Fibroblast of upper back skin (primary cell): ENCODE results near the gene INO80B.
"Not testable (repeated sequence)": the region's sequence is repeated elsewhere in the genome, so short reads cannot be mapped to it uniquely, and the experiment has no call there.

Source experiments
- DNase-seq: peaks from one replicate; pipeline ENCODE4 v3.0.0-alpha.2; 2013

Gene INO80B

DNA sequence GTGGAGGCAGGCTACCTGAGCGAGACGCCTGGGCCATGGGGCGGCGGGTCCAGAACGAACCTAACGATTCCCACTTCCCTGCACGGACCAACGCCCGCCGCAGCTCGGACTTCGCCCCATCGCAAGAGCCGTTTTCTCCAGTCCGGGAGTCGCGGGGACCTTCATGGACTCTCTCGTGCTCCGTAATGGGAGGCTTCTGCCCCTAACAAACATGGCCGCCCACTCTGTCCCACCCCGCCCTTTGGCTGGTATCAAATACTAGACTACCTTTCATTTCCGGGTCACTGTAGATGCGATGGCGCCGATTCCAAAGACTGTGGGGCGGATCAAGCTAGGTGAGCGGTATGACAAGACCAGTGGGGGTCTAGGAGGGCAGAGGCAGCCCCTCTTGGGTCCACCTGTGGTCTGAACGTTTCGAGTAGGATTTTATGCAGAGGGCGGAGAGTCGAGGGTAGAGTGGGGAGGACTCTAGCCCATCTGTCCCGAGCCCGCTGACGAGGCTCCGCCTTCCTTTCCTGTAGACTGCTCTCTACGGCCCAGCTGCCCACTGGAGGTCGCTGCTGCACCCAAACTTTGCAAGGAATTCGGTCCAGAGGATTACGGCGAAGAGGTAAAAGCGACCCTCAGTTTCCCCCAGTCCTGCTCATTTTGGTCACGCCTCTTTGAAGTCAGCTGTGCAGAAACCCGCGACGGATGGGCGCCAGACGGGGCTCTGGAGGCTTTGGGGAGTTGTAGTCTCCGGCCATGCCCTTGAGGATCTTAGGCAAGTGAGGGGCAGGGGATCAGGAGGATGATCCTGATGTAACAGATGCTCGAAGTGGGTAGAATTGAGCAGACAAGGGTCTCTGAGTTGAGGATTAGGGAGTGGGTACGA, 28.2 kb downstream of the INO80B start, which contains the start of the genes CCDC142 and TTC31:
TSS of gene CCDC142 (minus strand) at position 198 of the 874 bp plus-strand sequence. CDS start at position 37, 161 bp downstream.
TSS of gene TTC31 (plus strand) at position 281 of the 874 bp plus-strand sequence. CDS start at position 296, 15 bp downstream.
- peak; percentile 94 for DNase-seq

DNA sequence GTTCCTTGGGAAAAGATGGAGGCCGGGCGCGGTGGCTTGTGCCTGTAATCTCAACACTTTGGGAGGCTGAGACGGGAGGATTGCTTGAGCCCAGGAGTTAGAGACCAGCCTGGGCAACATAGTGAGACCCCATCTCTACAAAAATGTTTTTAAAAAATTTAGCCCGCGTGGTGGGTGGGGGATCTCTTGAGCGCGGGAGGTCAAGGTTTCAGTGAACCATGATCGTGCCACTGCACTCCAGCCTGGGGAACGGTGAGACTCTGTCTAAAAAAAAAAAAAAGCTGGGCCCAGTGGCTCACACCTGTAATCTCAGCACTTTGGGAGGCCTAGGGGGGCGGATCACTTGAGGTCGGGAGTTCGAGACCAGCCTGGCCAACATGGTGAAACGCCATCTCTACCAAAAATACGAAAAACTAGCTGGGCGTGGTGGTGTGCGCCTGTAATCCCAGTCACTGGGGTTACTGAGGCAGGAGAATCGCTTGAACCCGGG, 28.8 kb downstream of the INO80B start:
- not testable (repeated sequence) for DNase-seq

DNA sequence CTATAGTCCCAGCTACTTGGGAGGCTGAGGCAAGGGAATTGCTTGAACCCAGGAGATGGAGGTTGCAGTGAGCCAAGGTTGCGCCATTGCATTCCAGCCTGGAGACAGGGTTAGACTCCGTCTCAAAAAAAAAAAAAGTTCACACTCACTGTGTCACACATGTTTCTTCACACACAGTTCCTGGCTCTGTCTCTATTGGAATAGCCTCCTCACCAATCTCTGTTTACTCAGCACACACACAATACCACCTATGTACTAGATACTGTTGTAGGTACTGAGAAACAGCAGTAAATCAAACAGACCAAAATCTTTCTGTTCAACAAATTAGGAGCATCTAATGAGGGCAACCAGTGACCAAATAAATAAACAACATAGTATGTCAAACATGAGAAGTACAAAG, 31.3 kb downstream of the INO80B start:
- DNase-seq = no peak

DNA sequence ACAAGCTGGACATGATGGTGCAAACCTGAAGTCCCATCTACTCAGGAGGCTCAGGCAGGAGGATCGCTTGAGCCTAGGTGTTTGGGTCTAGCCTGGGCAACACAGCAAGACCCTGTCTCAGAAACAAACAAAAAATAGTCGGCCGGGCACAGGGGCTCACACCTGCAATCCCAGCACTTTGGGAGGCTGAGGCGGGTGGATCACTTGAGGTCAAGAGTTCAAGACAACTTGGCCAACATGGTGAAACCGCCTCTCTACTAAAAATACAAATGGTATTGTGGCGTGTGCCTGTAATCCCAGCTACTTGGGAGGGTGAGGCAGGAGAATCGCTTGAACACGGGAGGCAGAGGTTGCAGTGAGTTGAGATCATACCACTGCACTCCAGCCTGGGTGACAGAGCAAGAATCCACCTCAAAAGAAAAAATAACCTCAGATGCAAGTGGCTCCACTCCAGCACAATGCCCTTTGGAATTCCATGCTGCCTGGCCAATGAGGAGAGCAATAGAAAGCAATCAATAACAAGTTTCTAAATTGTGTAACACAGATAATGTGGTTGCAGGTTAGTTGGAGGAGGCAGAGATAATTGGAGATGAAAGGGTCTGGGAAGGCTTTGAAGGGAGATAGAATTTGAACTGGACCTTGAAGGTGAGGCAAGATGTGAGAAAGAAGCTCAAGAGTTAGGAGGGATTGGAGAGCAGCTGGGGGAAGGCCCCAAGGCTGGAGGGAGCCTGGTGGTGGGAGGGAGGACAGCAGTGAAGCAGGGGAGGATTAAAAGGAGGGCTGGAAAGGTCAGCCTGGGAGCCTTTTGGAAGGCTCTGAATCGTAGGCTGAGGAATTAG, 34.0 kb downstream of the INO80B start:
- DNase-seq = no peak

DNA sequence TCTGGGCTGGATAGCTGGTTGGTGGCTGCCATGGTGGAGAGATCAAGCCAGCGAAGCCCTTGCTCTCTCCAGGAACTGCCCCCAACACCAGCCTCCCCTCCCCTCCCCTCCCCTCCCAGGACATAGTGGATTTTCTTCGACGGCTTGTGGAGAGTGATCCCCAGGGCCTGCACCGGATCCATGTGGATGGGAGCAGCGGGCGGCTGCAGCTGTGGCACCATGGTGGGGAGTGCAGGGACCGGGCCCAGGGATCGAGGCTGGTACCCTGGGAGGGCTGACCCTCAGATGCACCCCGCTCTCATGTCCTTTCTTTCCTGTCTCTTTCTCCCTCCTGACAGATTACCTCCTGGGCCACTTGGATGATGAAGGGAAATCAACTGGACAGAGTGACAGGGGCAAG, 35.0 kb downstream of the INO80B start:
- DNase-seq = no peak

DNA sequence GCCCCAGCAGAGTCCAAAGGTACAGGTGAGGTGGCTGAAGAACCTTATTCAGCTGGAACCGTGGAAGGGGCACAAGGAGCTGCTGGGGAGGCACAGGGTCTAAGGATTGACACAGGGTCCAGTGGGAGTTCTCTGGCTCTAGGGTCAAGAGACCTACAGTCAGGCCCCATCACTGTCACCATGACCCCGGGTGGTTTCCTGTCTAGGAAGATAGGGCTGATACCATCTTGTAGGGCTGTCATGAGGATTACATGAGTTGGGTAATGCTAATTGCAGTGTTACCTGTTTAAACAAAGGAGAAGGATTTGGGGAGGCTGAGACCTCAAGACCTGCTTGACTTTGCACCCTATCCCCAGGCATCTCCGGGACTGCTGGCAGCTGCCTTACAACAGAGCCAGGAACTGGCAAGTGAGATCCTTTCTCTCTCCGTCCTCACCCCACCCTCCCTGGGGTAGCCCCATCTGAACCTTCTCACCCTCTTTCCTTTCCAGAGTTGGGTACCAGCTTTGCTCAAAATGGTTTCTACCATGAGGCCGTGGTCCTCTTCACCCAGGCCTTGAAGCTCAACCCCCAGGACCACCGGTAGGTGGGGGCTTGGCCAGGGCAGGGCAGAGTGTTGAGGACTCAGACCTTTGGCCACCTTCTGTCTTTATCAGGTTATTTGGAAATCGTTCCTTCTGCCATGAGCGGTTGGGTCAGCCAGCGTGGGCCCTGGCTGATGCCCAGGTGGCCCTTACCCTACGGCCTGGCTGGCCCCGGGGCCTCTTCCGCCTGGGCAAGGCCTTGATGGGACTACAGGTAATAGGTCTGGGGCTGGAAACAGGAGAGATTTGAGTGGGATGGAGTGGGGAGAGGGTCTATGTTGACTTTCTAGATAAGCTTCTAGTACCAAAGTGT, 37.0 kb downstream of the INO80B start:
- no peak for DNase-seq

DNA sequence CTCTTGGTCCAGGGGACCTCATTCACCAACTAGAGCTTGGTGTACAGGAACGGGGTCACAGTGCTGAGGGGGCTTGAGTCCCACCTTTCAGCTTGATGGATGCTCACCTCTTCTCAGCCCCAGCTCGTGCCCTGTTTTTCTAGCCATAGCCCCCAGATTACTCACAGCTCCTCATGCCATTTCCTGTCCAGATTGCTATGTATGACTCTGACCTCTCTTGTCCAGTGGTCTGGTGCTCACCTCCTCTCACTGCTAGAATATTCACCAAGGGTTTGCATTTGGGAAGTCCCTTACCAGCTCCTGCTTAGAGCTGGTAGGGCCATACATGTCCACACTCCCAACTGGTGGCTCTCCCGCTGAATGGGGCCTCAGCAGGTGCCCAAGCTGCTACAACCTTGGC, 38.7 kb downstream of the INO80B start:
- DNase-seq = no peak

DNA sequence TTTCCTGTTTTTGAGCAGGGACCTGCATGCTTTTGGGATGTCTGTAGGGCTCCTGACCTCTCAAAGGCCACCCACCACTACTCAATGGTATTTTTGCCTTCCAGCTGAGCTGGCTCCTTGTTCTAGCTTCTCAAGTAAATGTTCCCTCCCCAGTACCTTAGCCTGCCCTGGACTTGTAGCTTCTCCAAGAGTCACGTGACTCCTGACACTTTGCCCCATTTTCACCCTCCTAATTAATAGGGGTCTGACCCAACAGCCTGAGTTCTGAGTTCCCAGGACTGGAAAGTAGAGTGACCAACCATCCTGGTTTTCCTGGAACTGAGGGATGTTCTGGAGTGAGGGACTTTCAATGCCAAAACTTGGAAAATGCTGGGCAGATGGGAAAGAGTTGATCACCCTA, 40.6 kb downstream of the INO80B start:
- DNase-seq = no peak

DNA sequence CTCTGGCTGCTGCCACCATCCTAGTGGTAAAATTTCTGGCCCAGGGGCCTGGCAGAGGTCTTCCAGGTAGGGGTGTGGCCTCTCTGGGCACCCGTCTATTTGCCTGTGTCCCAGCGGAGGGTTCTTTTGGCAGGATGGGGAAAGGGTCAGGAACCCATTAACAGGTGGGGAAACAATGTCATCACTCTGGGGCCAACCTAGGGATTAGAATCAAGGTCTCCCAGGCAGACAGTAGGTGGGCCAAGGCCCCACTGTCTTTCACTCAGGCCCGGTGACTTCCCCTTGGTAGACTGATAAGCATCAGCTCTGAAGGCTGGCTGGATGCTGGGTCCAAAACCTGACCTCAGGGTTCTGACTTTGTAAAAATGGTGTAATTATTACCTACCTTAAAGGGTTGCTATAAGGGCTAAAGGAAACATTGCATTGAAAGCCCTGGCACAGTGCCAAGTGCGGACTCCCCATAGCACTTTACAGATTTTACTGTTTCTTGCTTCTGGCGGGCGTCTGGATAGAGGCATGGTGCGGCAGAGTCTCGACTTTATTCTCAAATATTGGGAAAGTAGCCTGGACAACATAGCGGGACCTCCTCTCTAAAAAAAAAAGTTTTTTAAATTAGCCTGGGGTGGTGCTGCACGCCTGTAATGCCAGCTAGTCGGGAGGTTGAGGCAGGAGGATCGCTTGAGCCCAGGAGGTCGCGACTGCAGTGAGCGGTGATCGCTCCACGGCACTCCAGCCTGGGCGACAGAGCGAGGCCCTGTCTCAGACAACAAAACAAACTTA, 42.3 kb downstream of the INO80B start:
- DNase-seq = no peak

DNA sequence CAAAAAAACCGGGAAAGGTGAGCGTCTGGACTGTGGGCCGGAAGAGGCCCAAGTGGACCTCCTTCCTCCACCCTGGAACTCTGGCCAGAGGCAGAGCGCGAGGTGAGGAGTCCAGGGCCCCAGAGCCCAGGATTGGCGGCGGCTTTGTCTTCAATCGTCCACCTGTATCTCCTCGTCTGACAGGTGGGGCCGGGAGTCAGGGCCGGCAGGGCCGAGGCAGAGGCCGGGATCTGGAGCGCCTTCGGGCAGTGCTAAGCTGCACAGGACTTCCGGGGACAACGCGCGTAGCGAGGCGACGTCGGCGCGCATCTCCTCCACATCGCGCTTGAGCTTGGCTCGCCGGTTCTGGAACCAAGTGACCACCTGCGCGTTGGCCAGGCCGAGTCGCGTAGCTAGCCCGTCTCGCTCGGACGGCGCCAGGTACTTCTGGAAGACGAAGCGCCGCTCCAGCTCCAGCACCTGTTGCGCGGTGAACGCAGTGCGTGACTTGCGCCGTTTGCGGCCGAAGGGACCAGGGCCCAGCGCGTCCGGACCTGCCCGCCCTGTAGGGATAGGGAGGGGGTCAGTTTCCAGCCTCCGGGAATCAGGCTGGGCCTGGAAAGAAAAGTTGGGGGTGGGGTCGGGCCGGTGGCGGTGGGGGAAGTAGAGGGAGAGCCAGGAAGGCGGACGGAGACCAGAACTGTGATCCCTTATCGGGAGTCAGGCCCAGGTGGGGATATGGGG, 43.1 kb downstream of the INO80B start:
- DNase-seq = no peak

DNA sequence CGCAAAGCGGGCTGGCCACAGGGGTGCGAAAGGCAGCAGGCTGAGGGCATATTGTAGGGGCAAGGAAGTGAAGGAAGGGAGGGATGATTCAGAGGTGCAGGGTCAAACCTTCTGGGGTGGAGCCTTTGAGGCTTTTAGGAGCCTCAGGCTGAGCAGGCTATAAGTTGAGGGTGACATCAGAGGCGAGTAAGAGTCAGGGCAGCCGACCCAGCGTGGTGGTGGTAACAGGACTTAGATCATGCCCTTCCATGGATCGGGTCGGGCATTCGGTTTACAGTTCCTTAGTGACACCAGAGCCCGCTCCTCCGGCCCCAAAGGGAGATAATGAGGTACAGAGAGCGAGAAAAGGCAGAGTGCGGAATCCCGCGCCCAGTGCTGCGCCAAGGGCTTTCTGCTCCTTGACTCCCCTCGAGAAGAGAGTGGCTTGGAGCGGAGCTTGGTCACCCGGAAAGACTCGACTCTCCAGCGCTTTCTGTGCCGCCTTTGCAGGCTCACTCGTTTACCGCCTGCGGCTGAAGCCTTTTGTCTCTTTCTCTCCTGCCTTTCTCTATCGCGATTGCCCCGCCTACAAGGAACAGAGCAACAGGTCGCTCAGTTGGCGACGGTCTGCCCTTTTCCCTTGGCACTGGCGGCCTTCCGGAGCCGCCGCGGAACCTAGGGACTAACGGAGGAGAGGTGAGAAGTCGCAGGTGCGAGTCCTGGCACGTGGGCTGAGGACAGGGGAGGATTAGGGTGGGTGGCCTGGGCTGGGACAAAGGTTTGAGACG, 43.8 kb downstream of the INO80B start:
- no peak for DNase-seq

DNA sequence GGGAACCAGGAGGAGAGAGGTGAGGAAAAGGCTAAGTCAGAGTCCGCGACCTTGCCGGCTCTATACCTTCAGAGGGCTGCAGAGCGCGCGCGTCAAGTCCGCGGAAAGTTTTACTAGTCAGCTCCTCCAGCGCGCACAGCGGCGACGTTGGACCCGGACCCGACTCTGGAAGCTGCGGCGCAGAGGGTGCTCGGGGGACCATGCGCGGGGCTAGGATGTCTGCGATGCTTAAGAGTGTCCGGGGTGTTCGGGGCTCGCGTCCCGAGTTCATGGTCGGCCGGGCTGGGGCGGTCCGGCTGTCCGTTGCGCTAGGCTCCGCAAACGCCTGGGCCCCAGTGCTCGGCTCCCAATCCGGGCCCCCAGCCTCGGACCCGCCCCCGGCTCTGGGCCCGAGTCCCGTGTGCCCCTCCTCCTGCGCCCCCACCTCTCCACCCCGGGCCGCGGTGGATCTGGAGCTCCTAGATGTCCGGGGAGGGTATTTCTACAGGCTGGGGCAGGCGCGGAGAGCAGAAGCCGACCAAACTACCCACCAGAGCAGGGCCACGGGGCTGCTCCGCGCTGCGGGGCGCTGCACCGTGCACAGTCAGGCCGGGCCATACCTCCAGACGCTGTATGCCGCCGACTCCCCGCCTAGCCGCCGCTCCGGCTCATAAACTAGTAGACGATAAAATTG, 44.5 kb downstream of the INO80B start, which contains the start of gene LBX2:
TSS of gene LBX2 (minus strand) at position 337 of the 673 bp plus-strand sequence. CDS start at position 271, 66 bp downstream.
- DNase-seq = no peak

DNA sequence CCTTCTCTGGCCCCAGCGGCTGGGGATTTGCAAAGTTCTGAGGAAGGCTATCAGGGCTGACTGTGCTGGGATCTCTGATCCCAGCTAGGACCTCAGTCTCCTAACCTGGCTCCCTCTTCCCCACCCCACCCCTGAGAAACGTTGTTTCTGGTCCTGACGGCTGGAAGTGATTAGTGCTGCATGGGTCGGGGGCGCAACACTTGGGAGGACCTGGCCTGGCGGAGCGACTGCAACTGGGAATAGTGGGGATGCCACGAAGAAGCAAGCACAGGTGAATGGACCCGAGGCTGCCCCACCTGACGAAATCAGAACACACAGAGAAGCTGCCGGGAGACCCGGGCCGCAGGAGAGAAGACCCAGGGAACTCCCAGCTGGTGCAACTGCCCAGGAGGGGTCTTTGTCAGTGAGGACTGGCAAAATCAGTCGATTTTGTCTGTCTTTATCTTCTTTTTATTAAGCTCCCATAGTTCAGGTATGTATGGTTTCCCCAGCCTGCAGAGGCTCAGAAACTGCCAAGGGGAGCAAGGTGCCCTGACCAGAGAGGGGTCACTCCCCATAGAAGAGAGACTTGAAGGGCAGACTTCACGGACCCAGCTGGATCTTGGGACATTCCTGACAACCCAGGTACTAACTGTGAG, 45.2 kb downstream of the INO80B start:
- DNase-seq = no peak

DNA sequence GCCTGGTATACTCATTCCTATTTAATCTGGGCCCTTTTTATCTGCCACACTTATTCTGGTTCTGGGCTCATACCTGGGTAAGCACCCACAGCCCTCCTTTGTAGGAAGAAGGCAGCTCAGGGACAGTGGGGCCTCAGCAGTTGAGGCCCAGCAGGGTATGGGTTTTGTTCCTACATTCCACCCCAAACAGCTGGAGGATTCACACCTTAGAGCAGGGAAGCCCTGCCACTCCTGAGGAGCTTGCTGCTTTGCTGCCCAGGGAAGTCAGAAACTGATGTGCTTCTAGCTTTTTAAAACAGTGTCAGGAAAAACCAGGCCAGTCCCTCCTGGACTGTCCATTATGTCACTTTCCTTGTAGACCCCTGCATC, 45.7 kb downstream of the INO80B start:
- no peak for DNase-seq

DNA sequence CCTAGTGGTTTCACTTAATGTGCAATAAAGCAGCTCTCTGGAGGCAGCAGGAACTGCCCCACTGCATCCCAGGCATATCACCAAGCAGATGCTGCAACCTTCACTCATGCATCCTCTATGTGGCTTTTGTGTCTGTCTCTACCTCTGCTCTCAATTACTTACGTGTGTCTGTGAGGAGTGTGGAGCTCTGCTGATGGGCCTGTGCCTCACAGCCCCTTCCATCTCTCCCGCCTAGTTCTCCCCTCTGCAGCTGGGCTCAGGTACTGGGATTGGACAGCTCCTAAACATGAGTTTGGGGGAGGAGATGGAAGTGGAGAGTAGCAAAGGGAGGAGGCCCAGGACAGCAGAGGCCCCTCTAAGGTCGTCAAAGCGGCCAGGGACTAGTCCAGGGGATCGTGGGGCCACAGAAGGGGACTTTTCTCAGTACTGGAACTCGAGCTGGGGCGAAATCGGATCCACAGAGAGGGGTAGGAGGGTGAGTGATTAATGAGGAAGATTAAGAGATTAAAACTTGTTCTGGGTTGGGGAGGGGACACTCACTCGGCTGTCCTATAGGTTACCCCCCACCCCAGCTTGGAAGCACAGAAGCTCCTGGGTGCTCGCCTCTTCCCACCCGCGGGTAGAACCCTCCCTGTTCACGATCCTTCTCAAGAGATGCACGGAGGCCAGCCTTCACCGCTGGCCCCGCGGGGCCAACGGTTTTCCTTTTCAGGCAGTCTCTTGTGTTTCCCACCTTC, 46.6 kb downstream of the INO80B start:
- no peak for DNase-seq

DNA sequence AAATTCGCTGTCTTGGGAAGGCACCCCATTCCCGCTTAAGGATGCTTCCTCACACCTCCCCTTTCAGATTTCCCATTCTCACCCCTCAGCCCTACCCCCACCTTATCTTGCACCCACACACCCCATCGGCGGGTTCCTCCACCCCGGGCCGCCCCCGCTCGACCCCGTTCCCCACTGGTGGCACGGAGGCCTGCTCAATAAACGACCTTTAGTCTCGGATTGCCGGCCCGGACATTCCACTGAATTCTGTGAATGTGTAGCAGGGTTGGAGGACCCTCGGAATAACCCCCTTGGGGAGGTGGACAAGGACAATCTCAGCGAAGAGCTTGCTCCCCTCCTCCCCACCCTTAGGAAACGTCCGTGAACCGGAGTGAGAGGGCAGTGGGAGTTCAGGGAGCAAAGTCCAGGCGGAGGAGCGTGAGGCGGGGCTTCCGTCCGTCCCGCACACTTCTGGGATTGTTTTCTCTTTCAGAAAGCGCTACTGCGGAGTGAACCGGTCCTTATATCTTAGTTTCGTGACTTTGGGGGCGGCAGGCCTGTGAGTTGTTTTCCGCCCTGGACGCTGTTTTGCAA, 47.3 kb downstream of the INO80B start:
- no peak for DNase-seq

DNA sequence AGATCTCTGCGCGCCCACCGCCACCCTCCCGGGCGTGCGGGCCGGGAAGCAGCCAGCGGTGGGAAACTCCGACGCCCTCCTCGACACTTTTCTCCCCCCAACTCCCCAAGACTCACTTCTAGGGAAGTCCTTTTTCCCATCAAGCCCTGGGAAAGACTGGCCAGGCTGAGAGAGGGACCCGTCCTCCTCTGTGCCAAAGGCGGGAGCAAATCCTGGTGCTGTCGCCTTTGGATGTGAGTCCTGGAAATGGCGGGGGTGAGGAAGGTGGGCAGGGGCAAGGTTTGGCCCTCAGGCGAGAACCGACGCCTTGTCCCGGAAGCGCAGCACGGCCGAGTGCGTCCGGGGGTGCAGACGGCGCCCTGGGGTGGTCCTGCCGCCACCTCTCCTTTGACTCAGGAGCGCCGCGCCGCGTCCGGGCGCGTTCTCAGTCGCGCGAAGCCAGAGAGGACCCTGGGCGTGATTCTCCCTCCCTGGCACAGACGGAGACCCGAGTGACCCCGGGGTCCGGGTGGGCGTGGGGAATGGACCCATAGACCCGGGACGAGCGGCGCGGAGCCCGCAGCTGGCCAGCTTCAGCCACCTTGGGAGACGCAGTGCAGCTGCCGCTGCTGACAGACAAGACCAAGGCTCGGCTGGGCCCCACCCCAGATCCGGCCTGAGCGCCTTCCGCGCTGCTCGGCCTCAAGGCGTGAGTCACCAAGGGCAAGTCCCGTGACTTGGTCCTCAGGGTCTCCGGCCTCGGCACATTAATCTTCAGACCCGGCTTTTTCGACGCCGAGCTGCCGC, 48.0 kb downstream of the INO80B start:
- DNase-seq = peak; percentile 73
